Measurements from ENCODE around the gene TTPAL. TPM values are rescaled to one million over a fixed set of nuclear protein-coding genes. Genes with fewer than 3 reads are reported as not detected.

Gene TTPAL
- total RNA-seq, 1 donor from 2014 or later = 16.5 TPM

GRCh38 chr20:44494266-44494665 lies 18.6 kb downstream of the TTPAL start:
- Mint-ChIP-seq H3K27ac (ENCODE audit: unreplicated experiment) (peak overlapping the region; percentile 98), H3K4me3 (ENCODE audit: unreplicated experiment) (no peak overlapping the region), H3K4me1 (ENCODE audit: low read depth) (peaks cover 70% of the 10 kb centered on the region), H3K9me3 (ENCODE audit: low read depth) (no peaks in the 10 kb centered on the region), H3K27me3 (ENCODE audit: low read depth) (no peaks in the 10 kb centered on the region), H3K36me3 (ENCODE audit: low read depth) (peaks cover 22% of the 10 kb centered on the region)
- no peak for DNase-seq (ENCODE audit: low spot score)
- TF ChIP-seq, protein P1, sequence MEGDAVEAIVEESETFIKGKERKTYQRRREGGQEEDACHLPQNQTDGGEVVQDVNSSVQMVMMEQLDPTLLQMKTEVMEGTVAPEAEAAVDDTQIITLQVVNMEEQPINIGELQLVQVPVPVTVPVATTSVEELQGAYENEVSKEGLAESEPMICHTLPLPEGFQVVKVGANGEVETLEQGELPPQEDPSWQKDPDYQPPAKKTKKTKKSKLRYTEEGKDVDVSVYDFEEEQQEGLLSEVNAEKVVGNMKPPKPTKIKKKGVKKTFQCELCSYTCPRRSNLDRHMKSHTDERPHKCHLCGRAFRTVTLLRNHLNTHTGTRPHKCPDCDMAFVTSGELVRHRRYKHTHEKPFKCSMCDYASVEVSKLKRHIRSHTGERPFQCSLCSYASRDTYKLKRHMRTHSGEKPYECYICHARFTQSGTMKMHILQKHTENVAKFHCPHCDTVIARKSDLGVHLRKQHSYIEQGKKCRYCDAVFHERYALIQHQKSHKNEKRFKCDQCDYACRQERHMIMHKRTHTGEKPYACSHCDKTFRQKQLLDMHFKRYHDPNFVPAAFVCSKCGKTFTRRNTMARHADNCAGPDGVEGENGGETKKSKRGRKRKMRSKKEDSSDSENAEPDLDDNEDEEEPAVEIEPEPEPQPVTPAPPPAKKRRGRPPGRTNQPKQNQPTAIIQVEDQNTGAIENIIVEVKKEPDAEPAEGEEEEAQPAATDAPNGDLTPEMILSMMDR (IDR thresholded peaks at IDR 0.05) = peak; percentile 36

GRCh38 chr20:44494681-44495080 lies 19.0 kb downstream of the TTPAL start:
- Mint-ChIP-seq H3K4me3 (ENCODE audit: unreplicated experiment) (no peak overlapping the region), H3K9me3 (ENCODE audit: low read depth) (no peaks in the 10 kb centered on the region), H3K27ac (ENCODE audit: unreplicated experiment) (peak overlapping the region; percentile 98), H3K4me1 (ENCODE audit: low read depth) (peaks cover 70% of the 10 kb centered on the region), H3K27me3 (ENCODE audit: low read depth) (no peaks in the 10 kb centered on the region), H3K36me3 (ENCODE audit: low read depth) (peaks cover 18% of the 10 kb centered on the region)
- TF ChIP-seq, protein P1 (IDR thresholded peaks at IDR 0.05) = no peak
- no peak for DNase-seq (ENCODE audit: low spot score)

GRCh38 chr20:44495257-44495656 lies 19.6 kb downstream of the TTPAL start:
- H3K4me1 Mint-ChIP-seq (ENCODE audit: low read depth) = peaks cover 70% of the 10 kb centered on the region

GRCh38 chr20:44495802-44496481 lies 20.3 kb downstream of the TTPAL start:
- Mint-ChIP-seq H3K9me3 (ENCODE audit: low read depth) (no peaks in the 10 kb centered on the region), H3K4me1 (ENCODE audit: low read depth) (peaks cover 74% of the 10 kb centered on the region), H3K27ac (ENCODE audit: unreplicated experiment) (peak overlapping the region; percentile 98), H3K4me3 (ENCODE audit: unreplicated experiment) (no peak overlapping the region), H3K36me3 (ENCODE audit: low read depth) (peaks cover 20% of the 10 kb centered on the region), H3K27me3 (ENCODE audit: low read depth) (no peaks in the 10 kb centered on the region)
- DNase-seq (ENCODE audit: low spot score) = no peak
- TF ChIP-seq, protein P1 (IDR thresholded peaks at IDR 0.05) = no peak

More at GRCh38 chr20:44495257-44495656, 19.6 kb downstream of the TTPAL start:
- DNase-seq (ENCODE audit: low spot score) = no peak
- Mint-ChIP-seq H3K27ac (ENCODE audit: unreplicated experiment) (peak overlapping the region; percentile 98), H3K27me3 (ENCODE audit: low read depth) (no peaks in the 10 kb centered on the region), H3K36me3 (ENCODE audit: low read depth) (peaks cover 16% of the 10 kb centered on the region), H3K9me3 (ENCODE audit: low read depth) (no peaks in the 10 kb centered on the region), H3K4me3 (ENCODE audit: unreplicated experiment) (no peak overlapping the region)
- TF ChIP-seq, protein P1 (IDR thresholded peaks at IDR 0.05) = no peak

- H3K4me3 Mint-ChIP-seq (ENCODE audit: unreplicated experiment) = no peak overlapping the region
- H3K27ac Mint-ChIP-seq (ENCODE audit: unreplicated experiment) = peak overlapping the region; percentile 98
- H3K4me1 Mint-ChIP-seq (ENCODE audit: low read depth) = peaks cover 73% of the 10 kb centered on the region
- H3K36me3 Mint-ChIP-seq (ENCODE audit: low read depth) = peaks cover 27% of the 10 kb centered on the region
- H3K9me3 Mint-ChIP-seq (ENCODE audit: low read depth) = no peaks in the 10 kb centered on the region
- no peak for DNase-seq (ENCODE audit: low spot score)
- TF ChIP-seq, protein P1 (IDR thresholded peaks at IDR 0.05) = no peak
- no peaks in the 10 kb centered on the region for H3K27me3 Mint-ChIP-seq (ENCODE audit: low read depth)
Measured at GRCh38 chr20:44496976-44497375, 21.3 kb downstream of the TTPAL start.

Measured in chondrocyte (in vitro differentiated cells).